Caco-2 (cell line): Measurements from ENCODE around the gene YWHAG. TPM values are rescaled to one million over a fixed set of nuclear protein-coding genes. Genes with fewer than 3 reads are reported as not detected.

ENCODE experiments used
- BruUV-seq: library from RNA; stranded (reverse); fragments of 400-500 nt; replicated peaks from 2 replicates; lab custom pipeline; 2021; lab: Mats Ljungman, UMichigan
- CTCF ChIA-PET: fragments of 300-600 bp; sonication (Branson Sonifier 250); formaldehyde crosslinking; loops from one replicate; lab custom pipeline; 2022; ENCODE audit warnings: antibody characterized with exemption; lab: Charles Lee
- POLR2A ChIA-PET: fragments of 300-600 bp; sonication (Branson Sonifier 250); formaldehyde crosslinking; loops from one replicate; lab custom pipeline; 2022; ENCODE audit warnings: antibody characterized with exemption; lab: Charles Lee
- DNase-seq, 2 experiments: peaks; one replicate each; pipeline versions ENCODE4 v3.0.0 to v3.0.0-alpha.2; 2020 to 2022
- H3K27me3 ChIP-seq: replicated peaks from 2 replicates; pipeline ENCODE4 v1.6.0; 2011; ENCODE audit warnings: low read length; ENCODE audit not compliant: control insufficient read depth, insufficient read depth
- H3K36me3 ChIP-seq: 2 replicates; pipeline ENCODE4 v1.5.1; 2011; ENCODE audit warnings: low read length; ENCODE audit not compliant: control insufficient read depth, insufficient read depth
- H3K4me1 ChIP-seq: fragments of 250-450 bp; sonication (Bioruptor Pico); 2 replicates; pipeline ENCODE4 v1.5.1; 2020; ENCODE audit warnings: mild to moderate bottlenecking
- H3K4me3 ChIP-seq: 2 replicates; pipeline ENCODE4 v1.5.1; 2011; ENCODE audit warnings: low read depth, mild to moderate bottlenecking, control low read depth, low read length
- H3K9me3 ChIP-seq: fragments of 250-450 bp; sonication (Bioruptor Pico); 2 replicates; pipeline ENCODE4 v1.5.1; 2020; ENCODE audit warnings: mild to moderate bottlenecking, moderate library complexity
- H3K27ac Mint-ChIP-seq: one replicate; pipeline ENCODE4 v1.8.0; 2022; ENCODE audit warnings: mixed read lengths; ENCODE audit not compliant: unreplicated experiment
- H3K27me3 Mint-ChIP-seq: one replicate; pipeline ENCODE4 v1.8.0; 2022; ENCODE audit warnings: mixed read lengths; ENCODE audit not compliant: insufficient read depth, unreplicated experiment
- H3K36me3 Mint-ChIP-seq: one replicate; pipeline ENCODE4 v1.8.0; 2022; ENCODE audit warnings: mild to moderate bottlenecking, mixed read lengths; ENCODE audit not compliant: insufficient read depth, unreplicated experiment
- H3K4me1 Mint-ChIP-seq: one replicate; pipeline ENCODE4 v1.8.0; 2022; ENCODE audit warnings: low read depth, mixed read lengths; ENCODE audit not compliant: unreplicated experiment
- H3K4me3 Mint-ChIP-seq: one replicate; pipeline ENCODE4 v1.8.0; 2022; ENCODE audit warnings: mild to moderate bottlenecking, moderate library complexity, mixed read lengths; ENCODE audit not compliant: unreplicated experiment
- H3K9me3 Mint-ChIP-seq: one replicate; pipeline ENCODE4 v1.8.0; 2022; ENCODE audit warnings: mixed read lengths; ENCODE audit not compliant: unreplicated experiment
- intact Hi-C: fragments of 100-400 bp; cut with micrococcal nuclease; formaldehyde crosslinking; loops from one replicate; pipeline ENCODE4 v1.10.0; 2022; ENCODE audit not compliant: unreplicated experiment
- total RNA-seq: library from RNA; stranded (reverse); gene quantifications from 2 replicates; pipeline ENCODE4 v1.2.3, GENCODE V29; 2022
- TF ChIP-seq, protein P1 (sequence below), 2 experiments: fragments of 200-600 bp in 1 of 2; IDR thresholded peaks; 1 replicate in 1 of 2; 2 replicates in 1 of 2; pipeline versions ENCODE4 v1.5.1 to v1.8.0; 2011 to 2022; ENCODE audit warnings: antibody characterized with exemption in 1 of 2, control low read depth in 1 of 2, inconsistent platforms in 1 of 2, low read depth in 1 of 2, low read length in 1 of 2, mild to moderate bottlenecking in 1 of 2, moderate library complexity in 1 of 2; ENCODE audit not compliant: insufficient read depth in 1 of 2, severe bottlenecking in 1 of 2, unreplicated experiment in 1 of 2

YWHAG gene
- total RNA-seq, 1 experiment from 2014 or later = 150 TPM

DNA sequence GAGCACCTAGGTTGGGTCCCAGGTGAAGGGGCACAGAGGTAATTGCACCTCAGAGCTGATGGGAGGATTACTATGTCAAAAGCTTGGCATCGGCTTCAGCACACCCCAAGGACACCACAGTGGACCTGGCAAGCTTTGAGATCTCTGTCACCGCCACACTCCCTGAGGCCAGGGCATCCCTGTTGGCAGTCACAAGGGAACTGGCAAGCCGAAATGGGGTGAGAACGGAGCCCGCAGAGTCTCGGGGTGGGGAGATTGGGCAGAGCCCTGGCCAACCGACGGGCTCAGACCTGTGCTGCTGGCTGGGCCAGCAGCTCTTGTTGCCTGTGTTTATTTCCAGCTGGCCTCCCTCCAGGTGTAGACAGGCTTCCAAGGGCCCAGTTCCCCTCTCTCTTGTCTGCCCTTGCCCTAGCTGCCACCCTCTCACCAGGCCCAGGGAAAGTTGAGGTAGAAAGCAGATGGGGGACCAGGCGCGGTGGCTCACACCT, 53.9 kb downstream of the YWHAG start:
- BruUV-seq = no TSS peak
- no peaks in the 10 kb centered on the region for H3K9me3 ChIP-seq
- Mint-ChIP-seq H3K4me3 (no peak overlapping the region), H3K36me3 (peaks cover 7% of the 10 kb centered on the region), H3K27me3 (no peaks in the 10 kb centered on the region), H3K4me1 (peaks cover 6% of the 10 kb centered on the region), H3K9me3 (no peaks in the 10 kb centered on the region), H3K27ac (no peak overlapping the region)
- no peaks in the 10 kb centered on the region for H3K36me3 ChIP-seq
- no peak for DNase-seq
- TF ChIP-seq, protein P1, sequence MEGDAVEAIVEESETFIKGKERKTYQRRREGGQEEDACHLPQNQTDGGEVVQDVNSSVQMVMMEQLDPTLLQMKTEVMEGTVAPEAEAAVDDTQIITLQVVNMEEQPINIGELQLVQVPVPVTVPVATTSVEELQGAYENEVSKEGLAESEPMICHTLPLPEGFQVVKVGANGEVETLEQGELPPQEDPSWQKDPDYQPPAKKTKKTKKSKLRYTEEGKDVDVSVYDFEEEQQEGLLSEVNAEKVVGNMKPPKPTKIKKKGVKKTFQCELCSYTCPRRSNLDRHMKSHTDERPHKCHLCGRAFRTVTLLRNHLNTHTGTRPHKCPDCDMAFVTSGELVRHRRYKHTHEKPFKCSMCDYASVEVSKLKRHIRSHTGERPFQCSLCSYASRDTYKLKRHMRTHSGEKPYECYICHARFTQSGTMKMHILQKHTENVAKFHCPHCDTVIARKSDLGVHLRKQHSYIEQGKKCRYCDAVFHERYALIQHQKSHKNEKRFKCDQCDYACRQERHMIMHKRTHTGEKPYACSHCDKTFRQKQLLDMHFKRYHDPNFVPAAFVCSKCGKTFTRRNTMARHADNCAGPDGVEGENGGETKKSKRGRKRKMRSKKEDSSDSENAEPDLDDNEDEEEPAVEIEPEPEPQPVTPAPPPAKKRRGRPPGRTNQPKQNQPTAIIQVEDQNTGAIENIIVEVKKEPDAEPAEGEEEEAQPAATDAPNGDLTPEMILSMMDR (IDR thresholded peaks at IDR 0.05; ENCODE audit: insufficient read depth in 1 of 2, low read depth in 1 of 2, low read length in 1 of 2, severe bottlenecking in 1 of 2, unreplicated experiment in 1 of 2) = no peak
- ChIA-PET CTCF (interaction anchor here (0.7 to 1.1 kb wide), 2 partner anchors 9 to 922 kb away, joined by 3 to 4 read pairs; no protein-coding TSS in a partner anchor), POLR2A (interaction anchor here (0.7 kb wide), 2 partner anchors 54 to 310 kb away, joined by 3 to 4 read pairs; partner anchors contain the start of gene YWHAG)
- intact Hi-C loops = no loop called here
- H3K27me3 ChIP-seq = no peaks in the 10 kb centered on the region
- H3K4me1 ChIP-seq = peaks cover 15% of the 10 kb centered on the region
- no peak overlapping the region for H3K4me3 ChIP-seq

DNA sequence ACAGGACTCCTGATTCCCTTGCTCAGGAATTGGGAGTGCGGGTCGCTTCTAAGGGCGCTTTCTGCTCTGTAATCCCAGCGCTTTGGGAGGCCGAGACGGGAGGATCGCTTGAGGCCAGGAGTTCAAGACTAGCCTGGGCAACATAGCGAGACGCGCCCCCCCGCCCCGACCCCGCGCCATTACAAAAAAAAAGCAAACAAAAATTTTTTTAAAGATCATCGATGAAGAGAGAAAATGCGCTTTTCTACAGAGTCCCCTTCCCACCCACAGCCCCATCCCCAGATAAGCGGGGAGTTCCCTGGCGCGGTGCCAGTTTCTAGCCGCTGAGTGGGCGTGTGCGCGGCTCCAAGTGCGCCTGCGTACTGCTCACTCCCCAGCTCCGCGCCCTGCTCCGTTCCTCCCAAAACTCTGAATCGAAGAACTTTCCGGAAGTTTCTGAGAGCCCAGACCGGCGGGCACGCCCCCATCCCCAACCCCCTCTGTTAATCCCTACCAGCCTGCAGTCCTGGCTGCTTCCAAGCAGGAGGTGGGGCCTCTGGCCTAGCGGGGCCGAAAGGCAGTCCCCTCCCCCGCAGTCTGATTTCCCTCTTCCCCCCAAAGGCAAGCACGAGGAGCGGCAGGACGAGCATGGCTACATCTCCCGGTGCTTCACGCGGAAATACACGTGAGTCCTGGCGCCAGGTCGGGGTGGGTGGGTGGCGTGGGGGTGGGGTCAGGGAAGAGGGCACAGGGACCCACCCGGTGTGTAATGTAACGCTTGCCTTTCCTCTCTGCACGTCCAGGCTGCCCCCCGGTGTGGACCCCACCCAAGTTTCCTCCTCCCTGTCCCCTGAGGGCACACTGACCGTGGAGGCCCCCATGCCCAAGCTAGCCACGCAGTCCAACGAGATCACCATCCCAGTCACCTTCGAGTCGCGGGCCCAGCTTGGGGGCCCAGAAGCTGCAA, 55.3 kb downstream of the YWHAG start:
- peak; percentile 69 to 79 for DNase-seq
- ChIA-PET POLR2A (no interaction called here), CTCF (interaction anchor here (1.4 to 2.2 kb wide), 2 partner anchors 10 to 11 kb away, joined by 5 to 13 read pairs; no protein-coding TSS in a partner anchor)
- intact Hi-C loops = no loop called here
- peaks cover 6% of the 10 kb centered on the region for H3K4me1 Mint-ChIP-seq
- no TSS peak for BruUV-seq
- Histone ChIP-seq H3K4me3 (peak overlapping the region; percentile 77), H3K36me3 (no peaks in the 10 kb centered on the region), H3K27me3 (no peaks in the 10 kb centered on the region), H3K4me1 (peaks cover 15% of the 10 kb centered on the region), H3K9me3 (no peaks in the 10 kb centered on the region)
- TF ChIP-seq, protein P1 (IDR thresholded peaks at IDR 0.05; ENCODE audit: insufficient read depth in 1 of 2, low read depth in 1 of 2, low read length in 1 of 2, severe bottlenecking in 1 of 2, unreplicated experiment in 1 of 2) = no peak
- no peaks in the 10 kb centered on the region for H3K9me3 Mint-ChIP-seq
- H3K27me3 Mint-ChIP-seq = no peaks in the 10 kb centered on the region
- H3K36me3 Mint-ChIP-seq = peaks cover 7% of the 10 kb centered on the region
- peak overlapping the region; percentile 32 for H3K27ac Mint-ChIP-seq
- peak overlapping the region; percentile 91 for H3K4me3 Mint-ChIP-seq
